Stimulated activated CD8-positive, alpha-beta memory T cell treated with anti-CD3 and anti-CD28 coated beads, Interleukin-15, amount 100 ng/mL, for 4 hours (primary cell): Measurements from ENCODE around the gene RAP1B.
"Not testable (repeated sequence)": the region's sequence is repeated elsewhere in the genome, so short reads cannot be mapped to it uniquely, and the experiment has no call there.

ENCODE experiments used
- DNase-seq, 2 donors: peaks; one replicate each; pipeline ENCODE4 v3.0.0-alpha.2; 2020; ENCODE audit warnings: low read depth in 2 of 2

Gene RAP1B

DNA sequence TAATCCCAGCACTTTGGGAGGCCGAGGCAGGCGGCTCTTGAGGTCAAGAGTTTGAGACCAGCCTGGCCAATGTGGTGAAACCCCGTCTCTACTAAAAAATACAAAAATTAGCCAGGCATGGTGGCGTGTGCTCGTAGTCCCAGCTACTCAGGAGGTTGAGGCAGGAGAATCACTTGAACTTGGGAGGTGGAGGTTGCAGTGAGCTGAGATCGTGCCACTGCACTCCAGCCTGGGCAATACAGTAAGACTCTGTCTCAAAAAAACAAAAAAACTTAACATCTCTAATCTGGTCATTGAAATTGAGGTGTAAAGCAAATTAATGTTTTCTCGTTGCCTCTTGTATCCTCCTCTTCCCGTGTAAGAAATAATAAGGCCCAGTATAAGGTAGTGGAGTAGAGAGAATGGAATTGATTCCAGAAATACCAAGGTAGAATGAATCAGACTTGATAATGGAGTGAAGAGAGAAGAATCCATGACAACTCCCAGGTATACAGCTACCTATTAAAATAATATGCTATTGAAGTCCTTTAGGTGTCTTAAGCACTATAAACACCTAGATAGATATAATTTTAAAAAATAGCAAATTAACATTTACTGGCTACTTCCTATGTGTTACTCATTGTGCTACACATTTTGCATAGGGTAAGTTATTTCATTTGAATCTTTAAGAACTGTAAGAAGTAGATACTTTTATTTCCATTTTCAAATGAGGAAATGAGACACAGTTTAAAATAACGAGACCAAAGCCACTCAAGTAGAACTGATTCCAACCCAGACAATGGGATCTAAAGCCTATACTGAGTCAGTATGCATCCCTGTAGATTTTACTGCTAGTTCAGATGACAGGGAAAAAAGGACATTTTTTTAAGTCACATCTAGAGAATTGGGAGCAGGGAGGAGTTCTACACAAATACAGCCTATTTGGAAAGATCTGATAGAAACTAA, 23.2 kb downstream of the RAP1B start:
- DNase-seq = no peak

DNA sequence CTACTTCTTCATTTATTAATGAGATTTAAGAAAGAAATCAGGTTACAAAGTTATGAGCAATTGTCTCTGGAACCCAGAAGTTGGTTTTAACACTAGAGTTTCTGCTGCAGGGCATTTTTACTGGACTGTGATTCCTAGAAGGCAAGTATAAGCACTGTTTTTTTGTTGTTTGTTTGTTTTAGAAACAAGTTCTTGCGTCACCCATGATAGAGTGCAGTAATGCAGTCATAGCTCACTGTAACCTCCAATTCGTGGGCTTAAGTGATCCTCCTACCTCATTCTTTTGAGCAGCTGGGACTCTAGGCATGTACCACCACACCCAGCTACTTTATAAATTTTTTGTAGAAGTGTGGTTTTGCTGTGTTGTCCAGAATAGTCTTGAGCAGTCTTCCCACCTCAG, 25.6 kb downstream of the RAP1B start:
- no peak for DNase-seq

DNA sequence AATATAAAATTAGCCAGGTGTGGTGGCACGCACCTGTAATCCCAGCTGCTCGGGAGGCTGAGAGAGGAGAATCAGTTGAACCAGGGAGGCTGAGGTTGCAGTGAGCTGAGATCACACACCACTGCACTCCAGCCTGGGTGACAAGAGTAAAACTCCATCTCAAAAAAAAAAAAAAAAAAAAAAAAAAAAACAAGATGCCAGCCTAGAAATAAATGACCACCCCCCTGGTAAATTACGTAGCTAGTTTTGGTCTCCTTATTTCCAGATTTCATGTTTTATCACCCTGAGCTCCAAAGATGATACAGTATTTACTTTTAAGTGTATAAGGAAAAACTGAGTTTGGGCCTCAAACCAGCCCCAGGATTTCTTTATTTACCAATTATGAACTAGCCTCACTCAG, 26.7 kb downstream of the RAP1B start:
- not testable (repeated sequence) for DNase-seq

DNA sequence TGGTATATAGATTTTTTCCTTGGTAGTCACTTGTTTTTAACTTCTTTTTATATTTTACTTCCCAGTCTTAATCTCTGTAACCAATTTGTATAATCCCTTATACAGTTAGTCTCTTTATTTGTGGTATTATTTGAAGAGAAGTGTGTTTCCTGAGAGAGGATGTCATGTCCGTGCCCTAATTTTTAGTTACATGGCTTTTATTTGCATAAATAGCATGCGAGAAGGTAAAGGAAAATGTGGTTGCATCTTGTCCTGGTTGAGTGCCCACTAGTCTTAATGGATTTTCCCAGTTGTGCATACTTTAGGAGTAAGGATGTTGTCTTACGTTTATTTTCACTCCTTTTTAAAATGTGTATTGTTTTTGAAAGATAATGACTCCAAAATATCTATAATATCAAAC, 27.5 kb downstream of the RAP1B start:
- no peak for DNase-seq

DNA sequence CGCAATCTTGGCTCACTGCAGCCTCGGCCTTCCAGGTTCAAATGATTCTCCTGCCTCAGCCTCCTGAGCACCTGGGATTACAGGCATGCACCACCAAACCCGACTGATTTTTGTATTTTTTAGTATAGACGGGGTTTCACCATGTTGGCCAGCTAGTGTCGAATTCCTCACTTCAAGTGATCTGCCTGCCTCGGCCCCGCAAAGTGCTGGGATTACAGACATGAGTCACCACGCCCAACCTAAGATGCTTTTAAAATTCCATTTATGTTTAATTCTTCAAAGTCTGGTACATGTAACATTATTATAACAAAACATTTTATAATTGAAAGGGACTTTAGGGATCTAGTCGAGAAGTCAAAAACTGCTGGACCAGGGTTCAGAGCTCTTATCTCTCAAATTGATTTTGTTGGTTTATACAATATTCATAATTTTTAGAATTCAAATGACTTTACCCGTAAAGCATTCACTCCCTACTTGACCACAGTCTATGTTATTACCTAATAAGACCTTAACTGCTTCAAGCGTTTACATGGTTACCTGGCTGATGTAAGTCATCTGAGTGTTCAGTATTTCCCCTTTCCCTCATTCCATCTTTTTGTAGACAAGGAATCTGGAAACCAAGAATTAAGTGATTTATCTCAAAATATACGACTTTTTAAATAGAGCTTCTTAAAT, 28.2 kb downstream of the RAP1B start:
- no peak for DNase-seq

DNA sequence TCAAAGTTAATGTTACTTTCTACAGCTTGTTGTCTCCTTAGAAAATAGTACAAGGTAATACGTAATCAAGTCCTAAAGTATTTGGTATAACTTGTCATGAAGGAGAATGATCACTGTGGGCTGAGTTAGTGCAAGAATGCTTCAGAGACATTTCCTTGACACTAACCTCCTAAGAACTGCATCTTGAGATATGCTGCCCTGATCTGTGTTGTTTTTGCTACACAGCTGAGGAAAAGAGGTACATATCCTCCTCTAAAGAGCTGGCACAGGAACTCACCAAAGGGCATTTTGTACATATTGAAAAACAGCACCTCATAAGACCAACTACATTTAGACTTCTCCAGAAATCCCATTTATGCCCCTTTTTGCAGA, 28.7 kb downstream of the RAP1B start:
- no peak for DNase-seq

DNA sequence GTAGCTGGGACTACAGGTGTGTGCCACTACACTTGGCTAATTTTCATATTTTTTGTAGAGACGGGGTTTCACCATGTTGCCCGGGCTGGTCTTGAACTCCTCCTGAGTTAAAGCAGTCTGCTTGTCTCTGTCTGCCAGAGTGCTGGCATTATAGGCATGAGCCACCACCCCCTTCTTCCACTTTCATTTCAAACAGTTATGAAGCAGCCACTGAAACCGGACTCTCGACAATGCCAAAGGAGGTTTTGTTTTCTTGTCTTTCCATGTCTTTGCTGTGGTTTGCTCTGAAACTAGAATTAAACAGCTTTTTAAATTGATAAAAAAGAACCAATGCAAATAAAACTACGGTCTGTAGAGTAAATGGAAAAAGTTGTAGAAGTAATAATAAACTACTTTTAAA, 30.4 kb downstream of the RAP1B start:
- DNase-seq = peak in 1 of 2 donors; percentile 12

DNA sequence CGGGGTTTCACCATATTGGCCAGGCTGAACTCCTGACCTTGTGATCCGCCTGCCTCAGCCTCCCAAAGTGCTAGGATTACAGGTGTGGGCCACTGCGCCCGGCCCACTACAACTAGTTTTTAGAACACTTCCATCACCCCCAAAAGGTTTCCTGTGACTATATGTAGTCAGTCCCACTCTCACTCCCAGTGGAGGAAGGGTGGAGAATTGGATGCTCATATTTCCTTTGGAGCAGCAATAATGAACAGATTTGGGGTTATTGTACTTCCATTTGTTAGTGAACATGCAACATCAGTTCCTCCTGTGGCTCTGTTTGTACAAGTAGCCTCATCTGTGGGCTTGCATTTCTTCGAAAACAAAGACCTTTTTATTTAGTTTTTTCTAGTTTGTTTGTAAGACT, 35.8 kb downstream of the RAP1B start:
- DNase-seq = no peak

DNA sequence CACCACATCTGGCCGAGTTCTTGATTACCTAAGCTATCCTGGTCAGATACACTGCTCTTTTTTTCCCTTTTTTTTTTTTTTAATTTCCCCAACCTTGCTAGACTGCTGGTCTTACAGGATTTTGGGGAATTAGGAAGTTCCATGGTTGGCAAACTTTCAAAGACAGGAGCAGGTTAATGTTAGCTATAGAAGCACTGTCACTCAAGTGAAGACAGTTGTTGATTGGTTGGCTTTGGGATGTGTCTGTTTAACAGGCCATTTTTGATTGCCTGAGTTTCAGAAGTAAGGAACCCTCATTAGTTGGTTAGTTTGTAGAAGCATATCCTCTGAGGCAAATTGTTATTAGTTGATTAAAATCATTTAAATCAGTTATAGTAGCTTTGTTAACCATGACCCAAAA, 36.8 kb downstream of the RAP1B start:
- DNase-seq = no peak

DNA sequence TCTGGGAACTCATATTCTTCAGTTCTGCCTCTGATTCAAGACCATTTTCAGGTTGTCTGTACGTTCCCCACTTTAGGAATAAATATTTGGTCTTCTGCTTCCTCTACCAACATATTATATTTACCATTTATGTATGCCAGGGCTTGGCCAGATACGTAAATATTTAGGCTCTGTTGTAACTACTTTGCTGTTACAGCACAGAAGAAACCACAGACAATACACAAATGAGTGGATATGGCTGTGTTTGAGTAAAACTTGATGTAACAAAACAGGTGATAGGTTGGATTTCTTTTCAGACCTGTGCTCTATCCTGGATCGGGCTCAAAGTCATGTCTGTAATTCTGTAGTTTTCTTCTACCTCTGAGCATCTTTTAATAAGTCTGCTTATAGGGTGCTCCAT, 37.5 kb downstream of the RAP1B start:
- DNase-seq = no peak

DNA sequence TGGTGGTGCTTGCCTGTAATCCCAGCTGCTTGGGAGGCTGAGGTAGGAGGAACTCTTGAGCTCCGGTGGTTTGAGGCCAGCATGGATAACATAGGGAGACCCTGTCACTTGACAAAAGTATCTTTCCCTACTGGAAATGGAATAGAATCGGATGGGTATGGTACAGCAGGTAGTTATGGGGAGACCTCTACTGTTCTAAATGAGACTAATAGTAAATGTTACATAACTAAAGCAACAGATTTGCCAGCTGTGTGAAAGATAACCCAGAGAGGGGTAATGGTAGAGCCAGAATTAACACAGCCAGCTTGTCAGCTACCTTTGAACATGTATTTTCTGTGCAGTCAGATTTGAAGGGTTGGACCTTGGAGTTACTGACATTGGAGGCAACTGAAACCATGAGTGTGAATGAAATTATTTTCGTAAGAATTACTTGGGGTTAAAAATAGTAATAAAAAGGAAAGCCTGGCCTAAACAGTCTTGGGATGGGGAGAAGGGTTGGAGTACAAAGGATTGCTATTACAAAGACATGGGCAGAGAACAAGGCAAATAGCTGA, 54.4 kb downstream of the RAP1B start:
- no peak for DNase-seq

DNA sequence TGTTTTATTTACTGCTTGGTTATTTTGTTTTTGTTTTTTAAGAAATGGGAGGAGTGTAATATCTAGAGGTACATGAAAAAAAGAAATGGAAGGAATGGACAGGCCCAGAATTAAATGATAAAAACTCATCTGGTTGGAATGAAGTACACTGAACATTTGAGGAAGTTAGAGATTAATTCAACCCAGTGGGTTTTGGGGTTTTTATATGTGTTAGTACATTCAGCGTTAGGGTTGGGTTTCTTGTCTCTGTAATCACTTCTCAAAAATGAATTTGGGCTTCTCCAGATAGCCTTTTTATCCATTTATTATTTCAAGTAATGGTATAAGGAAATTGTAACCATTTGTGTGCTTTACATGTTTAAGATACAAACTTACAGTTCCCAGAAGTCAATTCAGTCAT, 56.6 kb downstream of the RAP1B start:
- no peak for DNase-seq

DNA sequence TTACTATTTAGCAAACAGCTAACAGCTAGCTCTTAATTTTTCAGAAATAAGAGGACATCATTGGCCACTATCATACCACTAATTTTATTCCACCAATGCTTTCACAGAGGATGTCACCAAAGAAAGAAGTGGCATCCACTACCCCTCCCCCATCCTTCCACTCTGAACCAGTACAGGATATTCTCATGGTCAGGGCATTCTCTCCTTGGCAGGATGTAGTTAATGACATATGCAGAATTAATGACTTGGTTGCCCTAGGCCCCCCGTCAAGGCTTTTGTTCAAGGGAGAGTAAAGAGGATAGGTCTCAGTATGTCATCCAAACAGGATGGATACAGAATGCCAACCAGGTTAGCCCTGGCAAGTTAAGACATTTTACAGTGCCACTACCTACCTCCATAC, 57.2 kb downstream of the RAP1B start:
- no peak for DNase-seq

DNA sequence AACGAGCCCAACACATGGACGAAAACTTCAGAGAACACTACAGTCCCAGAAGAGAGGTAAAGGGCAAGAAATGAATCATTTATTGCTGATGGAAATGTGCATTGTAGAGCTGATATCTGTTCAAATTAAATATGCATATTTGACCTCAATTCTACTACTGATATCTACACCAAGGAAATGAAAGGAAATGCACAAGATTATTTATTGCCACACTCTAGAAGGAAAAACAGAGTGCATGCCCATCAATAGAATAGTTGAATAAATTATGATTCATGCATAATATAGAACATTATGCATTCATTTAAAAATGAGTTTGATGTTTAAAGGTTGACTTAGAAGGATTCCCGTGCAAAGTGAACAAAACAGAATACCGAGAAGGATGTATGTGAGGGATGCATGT, 60.5 kb downstream of the RAP1B start:
- DNase-seq = no peak

DNA sequence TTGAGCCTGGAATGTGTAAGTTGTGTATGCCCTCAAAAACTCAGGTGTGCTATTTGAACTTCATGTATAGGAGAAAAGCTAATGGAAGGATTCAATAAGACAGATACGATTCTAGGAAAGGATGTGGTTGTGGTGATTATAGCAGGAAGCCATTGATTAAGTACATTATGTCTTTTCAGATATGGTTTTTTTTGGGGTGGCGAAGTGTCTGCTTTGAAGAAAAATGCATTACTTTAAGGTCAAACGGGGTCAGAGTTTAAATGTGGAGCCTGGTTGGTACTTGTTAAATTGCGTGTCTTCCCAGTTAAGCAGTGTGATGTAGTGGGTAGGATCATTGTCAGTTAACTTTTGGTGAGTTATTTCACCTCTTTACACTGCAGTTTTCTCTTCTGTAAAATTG, 63.1 kb downstream of the RAP1B start:
- no peak for DNase-seq

DNA sequence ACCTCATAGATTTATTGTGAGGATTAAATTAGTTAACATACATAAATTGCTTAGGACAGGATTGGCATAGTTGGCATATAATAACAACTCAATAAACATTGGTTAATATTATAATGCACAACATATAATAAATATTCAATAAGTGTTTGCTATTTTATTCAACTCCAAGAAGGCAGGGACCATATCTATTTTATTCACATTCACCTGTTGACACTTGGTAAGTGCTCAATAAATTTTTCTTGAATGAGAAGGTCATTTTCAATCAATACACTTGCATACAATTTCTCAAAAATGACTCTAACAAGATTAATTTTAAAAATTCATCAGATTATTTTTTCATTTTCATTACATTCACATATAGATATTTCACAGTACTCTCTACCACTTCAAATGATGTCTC, 63.7 kb downstream of the RAP1B start:
- DNase-seq = no peak

DNA sequence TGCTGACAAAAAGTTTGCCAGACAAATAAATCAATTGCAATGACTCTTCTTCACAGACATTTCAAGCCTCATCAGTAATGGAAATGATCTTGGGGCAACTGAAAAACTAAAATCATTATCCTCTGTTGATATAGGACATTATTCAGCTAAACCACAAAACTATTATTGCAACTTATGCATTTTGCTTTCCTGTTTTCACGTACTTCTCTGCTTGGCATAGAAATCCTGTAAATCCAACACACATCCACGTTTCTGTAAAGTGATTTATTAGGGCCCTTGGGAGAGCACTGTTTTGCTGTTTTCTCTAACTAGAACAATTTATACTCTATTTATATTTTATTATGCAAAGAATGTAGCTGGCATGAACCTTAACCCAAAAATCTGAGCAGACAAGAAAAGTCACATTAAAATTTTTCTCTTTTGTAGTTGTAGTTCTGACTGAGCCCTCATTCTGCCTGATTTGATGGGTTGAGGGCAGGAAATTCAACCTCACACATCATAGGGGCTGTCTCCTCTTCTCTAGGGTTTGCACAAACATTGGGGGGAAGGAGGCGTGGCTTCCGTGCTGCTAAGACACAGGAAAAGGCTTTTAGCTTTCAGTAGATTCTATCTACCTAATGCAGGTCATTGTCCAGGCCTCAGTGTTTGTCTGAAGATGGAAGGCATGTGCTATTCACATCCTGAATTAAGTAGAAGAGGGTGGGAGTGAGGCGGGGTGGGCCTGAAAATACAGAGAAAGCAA, 64.6 kb downstream of the RAP1B start:
- peak; percentile 29 to 37 for DNase-seq

DNA sequence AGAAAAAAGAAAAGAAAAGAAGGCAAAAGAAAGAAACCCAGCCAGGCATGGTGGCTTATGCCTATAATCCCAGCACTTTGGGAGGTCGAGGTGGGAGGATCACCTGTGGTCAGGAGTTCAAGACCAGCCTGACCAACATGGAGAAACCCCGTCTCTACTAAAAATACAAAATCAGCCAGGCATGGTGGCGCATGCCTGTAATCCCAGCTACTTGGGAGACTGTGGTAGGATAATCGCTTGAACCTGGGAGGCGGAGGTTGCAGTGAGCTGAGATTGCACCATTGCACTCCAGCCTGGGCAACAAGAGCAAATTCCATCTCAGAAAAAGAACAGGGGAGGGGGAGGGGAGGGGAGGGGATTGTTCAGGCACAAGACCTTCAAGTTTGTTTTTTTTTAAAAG, 66.2 kb downstream of the RAP1B start:
- DNase-seq = not testable (repeated sequence)

DNA sequence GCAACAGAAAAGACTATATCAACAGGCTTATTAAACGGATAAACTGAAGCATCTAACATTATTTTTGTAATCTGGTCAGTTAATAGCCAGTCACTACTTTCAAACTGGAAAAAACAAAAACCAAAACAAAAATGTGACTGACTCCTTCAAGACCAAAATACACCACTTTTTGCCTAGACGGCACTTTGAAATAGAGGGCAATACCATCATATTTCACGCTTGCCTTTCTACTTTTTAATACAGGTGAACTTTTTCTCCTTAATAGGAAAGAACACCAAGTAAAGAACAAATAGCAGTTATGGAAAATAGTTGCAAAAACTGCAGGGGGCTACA, 75.5 kb downstream of the RAP1B start:
- no peak for DNase-seq

DNA sequence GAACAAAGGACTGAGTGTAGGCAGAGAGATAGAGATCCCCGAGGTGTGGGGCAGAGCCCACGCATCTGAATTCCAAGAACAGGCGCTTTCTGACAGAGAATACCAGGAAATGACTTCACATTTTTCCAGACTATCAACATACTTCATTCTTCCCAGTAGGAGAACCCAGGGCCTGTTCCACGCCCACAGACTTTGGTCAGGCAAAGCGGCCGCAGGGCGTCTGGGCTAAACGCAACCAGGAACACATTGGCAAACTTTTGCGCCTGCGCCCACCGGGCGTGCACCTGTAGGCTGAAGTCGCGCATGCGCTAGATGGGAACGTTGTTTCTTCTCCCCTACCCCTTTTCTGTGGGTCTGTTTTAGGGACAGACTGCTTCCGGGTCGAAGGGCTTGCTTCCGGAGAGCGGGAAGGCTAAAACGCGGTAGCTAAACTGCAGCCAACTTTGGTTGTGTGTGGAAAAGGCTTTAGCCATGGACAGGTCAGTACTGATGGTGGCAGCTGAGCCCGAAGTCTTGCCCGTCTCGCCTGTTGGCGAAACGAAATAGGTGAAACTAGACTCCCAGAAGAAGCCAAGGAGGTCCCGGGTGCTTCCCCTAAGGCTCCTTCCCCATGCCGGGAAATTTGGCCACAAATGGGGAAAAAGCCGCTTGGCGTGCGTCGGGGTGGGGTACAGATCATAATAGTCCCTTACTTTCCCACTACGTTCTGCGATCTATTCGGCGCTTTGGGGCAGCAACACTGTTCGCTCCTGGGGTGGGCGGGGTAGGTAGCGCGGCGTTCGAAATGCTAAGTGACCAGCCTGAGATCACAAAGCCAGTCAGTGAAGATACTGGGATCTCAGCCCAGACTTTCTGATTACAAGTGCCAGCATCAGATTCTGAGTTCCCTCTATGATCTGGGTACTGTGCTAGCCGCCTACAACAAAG, 76.2 kb downstream of the RAP1B start, which contains the start of gene NUP107:
TSS of gene NUP107 (plus strand) at position 384 of the 927 bp plus-strand sequence. CDS start at position 472, 88 bp downstream.
- DNase-seq = peak; percentile 96 to 98

DNA sequence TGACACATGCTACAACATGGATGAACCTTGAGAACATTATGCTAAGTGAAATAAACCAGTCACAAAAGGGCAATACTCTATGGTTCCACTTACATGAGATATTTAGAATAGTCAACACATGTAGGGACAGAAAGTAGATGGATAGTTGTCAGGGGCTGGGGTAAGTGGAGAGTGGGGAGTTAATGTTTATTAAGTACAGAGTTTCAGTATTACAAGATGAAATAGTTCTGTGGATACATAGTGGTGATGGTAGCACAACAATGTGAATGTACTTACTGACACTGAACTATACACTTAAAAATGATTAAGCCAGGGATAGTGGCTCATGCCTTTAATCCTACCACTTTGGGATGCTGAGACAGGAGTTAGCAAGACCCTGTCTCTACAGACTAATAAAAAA, 84.8 kb downstream of the RAP1B start:
- no peak for DNase-seq
